Neural cell (in vitro differentiated cells): ENCODE results near the gene RNF7.

ENCODE experiments used
- EP300 ChIP-seq: fragments of 450-650 bp; conservative IDR thresholded peaks from 2 replicates; pipeline ENCODE4 v1.6.1; 2014; ENCODE audit warnings: antibody characterized with exemption, mild to moderate bottlenecking, moderate library complexity; ENCODE audit not compliant: poor library complexity, severe bottlenecking
- EZH2 ChIP-seq: fragments of 200-600, 300-800 bp; shearing (Covaris generic), sonication (generic); IDR thresholded peaks from 2 replicates; pipeline ENCODE4 v1.6.1; 2014; ENCODE audit warnings: antibody characterized with exemption, low read length, borderline replicate concordance, mild to moderate bottlenecking; ENCODE audit not compliant: insufficient read depth, poor library complexity, severe bottlenecking
- MXI1 ChIP-seq: fragments of 450-650 bp; conservative IDR thresholded peaks from 2 replicates; pipeline ENCODE4 v1.6.1; 2014; ENCODE audit warnings: antibody characterized with exemption, mild to moderate bottlenecking; ENCODE audit not compliant: poor library complexity, severe bottlenecking
- POLR2AphosphoS5 ChIP-seq: IDR thresholded peaks from 2 replicates; pipeline ENCODE4 v1.6.1; 2012
- RAD21 ChIP-seq: fragments of 450-650 bp; conservative IDR thresholded peaks from 2 replicates; pipeline ENCODE4 v1.6.1; 2014; ENCODE audit warnings: antibody characterized with exemption, mild to moderate bottlenecking, moderate library complexity
- SMC3 ChIP-seq: fragments of 450-650 bp; conservative IDR thresholded peaks from 2 replicates; pipeline ENCODE4 v1.6.1; 2014; ENCODE audit warnings: antibody characterized with exemption, mild to moderate bottlenecking, moderate library complexity; ENCODE audit not compliant: poor library complexity
- TAF1 ChIP-seq: IDR thresholded peaks from 2 replicates; pipeline ENCODE4 v1.6.1; 2012; ENCODE audit warnings: low read depth
- TF ChIP-seq, protein P1 (sequence below): fragments of 450-650 bp; IDR thresholded peaks from 2 replicates; pipeline ENCODE4 v1.5.1; 2014; ENCODE audit warnings: antibody characterized with exemption, mild to moderate bottlenecking, moderate library complexity; ENCODE audit not compliant: poor library complexity, severe bottlenecking

- TF ChIP-seq, protein P1, sequence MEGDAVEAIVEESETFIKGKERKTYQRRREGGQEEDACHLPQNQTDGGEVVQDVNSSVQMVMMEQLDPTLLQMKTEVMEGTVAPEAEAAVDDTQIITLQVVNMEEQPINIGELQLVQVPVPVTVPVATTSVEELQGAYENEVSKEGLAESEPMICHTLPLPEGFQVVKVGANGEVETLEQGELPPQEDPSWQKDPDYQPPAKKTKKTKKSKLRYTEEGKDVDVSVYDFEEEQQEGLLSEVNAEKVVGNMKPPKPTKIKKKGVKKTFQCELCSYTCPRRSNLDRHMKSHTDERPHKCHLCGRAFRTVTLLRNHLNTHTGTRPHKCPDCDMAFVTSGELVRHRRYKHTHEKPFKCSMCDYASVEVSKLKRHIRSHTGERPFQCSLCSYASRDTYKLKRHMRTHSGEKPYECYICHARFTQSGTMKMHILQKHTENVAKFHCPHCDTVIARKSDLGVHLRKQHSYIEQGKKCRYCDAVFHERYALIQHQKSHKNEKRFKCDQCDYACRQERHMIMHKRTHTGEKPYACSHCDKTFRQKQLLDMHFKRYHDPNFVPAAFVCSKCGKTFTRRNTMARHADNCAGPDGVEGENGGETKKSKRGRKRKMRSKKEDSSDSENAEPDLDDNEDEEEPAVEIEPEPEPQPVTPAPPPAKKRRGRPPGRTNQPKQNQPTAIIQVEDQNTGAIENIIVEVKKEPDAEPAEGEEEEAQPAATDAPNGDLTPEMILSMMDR = no peak
- TF ChIP-seq EP300 (no peak), POLR2AphosphoS5 (no peak), TAF1 (no peak), EZH2 (no peak), SMC3 (no peak), RAD21 (no peak), MXI1 (no peak)
Observed at GRCh38 chr3:141773676-141774075, 35.6 kb downstream of the RNF7 start.
